Endothelial cell of umbilical vein (primary cell): ENCODE measurements around the gene MYOF.

Experiments used
- CTCF ChIP-seq, 2 donors: IDR thresholded peaks; 1 replicate in 1 of 2; 2 replicates in 1 of 2; pipeline ENCODE4 v1.5.1; 2011; ENCODE audit warnings: low read length in 2 of 2, mild to moderate bottlenecking in 2 of 2, moderate library complexity in 2 of 2, control low read depth in 1 of 2, inconsistent platforms in 1 of 2, low read depth in 1 of 2; ENCODE audit not compliant: insufficient read depth in 1 of 2; ENCODE audit errors: extremely low read depth in 1 of 2
- EZH2 ChIP-seq: IDR thresholded peaks from 2 replicates; pipeline ENCODE4 v1.6.1; 2012; ENCODE audit warnings: borderline replicate concordance, low read depth, mild to moderate bottlenecking, moderate library complexity, low read length, inconsistent platforms; ENCODE audit not compliant: severe bottlenecking
- MAX ChIP-seq: IDR thresholded peaks from 2 replicates; pipeline ENCODE4 v1.6.1; 2011; ENCODE audit not compliant: insufficient read depth, insufficient read length
- POLR2A ChIP-seq: IDR thresholded peaks from 2 replicates; pipeline ENCODE4 v1.6.1; 2012; ENCODE audit warnings: low read depth, mild to moderate bottlenecking, control low read depth, low read length
- POLR2AphosphoS5 ChIP-seq: IDR thresholded peaks from 2 replicates; pipeline ENCODE4 v1.6.1; 2012; ENCODE audit warnings: low read depth, mild to moderate bottlenecking, control low read depth, low read length, moderate library complexity; ENCODE audit not compliant: insufficient read depth

DNA sequence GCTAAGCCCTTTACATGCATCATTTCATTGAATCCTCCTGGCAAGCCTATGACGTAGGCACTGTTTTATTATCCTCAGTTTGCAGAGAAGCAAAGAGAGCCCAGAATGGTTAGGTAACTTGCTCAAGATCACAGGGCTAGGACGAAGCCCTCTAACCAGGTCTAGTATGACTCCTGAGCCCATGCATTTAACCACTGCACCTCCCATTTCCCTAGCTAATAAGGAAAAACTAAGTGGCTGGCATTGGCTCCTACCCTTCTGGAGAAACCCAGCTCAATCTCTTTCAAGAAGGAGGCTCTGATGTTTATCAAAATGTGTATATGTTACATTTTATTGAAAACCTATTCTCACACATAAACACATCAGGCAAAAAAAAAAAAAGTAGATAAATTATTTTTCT is 19.8 kb downstream of the MYOF start:
- TF ChIP-seq CTCF (IDR thresholded peaks at IDR 0.05; ENCODE audit: extremely low read depth in 1 of 2, insufficient read depth in 1 of 2, low read depth in 1 of 2, low read length in 2 of 2) (no peak), MAX (no peak), EZH2 (no peak), POLR2A (no peak), POLR2AphosphoS5 (no peak)
